ENCODE measurements around the gene JAKMIP2.

DNA sequence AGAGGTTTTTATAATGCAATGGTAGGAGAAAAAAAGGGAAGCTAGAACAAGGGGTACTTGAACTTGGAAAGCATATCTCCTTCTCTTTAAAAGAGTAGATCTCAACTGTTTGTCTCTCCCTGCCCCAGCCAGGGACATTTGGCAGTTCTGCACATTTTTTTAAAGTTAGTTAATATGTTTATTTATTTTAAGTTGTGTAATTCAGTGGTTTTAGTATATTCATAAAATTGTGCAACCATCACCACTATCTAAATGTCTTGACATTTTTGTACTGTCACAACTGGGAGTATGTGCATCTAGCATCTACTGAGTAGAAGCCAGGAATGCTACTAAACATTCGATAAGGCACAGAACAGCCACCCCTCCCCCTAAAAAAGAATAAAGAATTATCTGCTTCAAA, 169.2 kb downstream of the JAKMIP2 start:
- TF ChIP-seq, protein P1, sequence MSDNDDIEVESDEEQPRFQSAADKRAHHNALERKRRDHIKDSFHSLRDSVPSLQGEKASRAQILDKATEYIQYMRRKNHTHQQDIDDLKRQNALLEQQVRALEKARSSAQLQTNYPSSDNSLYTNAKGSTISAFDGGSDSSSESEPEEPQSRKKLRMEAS (IDR thresholded peaks at IDR 0.05) = no peak
- TF ChIP-seq EGR1 (IDR thresholded peaks at IDR 0.05) (no peak), CREB1 (IDR thresholded peaks at IDR 0.05; ENCODE audit: low read depth) (no peak), YY1 (IDR thresholded peaks at IDR 0.05; ENCODE audit: low read depth) (no peak), CEBPB (IDR thresholded peaks at IDR 0.05) (no peak), FOXM1 (IDR thresholded peaks at IDR 0.05; ENCODE audit: borderline replicate concordance, low read depth) (no peak), EP300 (IDR thresholded peaks at IDR 0.05; ENCODE audit: borderline replicate concordance) (no peak), TEAD4 (IDR thresholded peaks at IDR 0.05) (no peak), TAF1 (IDR thresholded peaks at IDR 0.05; ENCODE audit: low read depth) (no peak), RAD21 (IDR thresholded peaks at IDR 0.05; ENCODE audit: low read depth) (no peak), NFIC (IDR thresholded peaks at IDR 0.05) (no peak)
- TF ChIP-seq, protein P2, sequence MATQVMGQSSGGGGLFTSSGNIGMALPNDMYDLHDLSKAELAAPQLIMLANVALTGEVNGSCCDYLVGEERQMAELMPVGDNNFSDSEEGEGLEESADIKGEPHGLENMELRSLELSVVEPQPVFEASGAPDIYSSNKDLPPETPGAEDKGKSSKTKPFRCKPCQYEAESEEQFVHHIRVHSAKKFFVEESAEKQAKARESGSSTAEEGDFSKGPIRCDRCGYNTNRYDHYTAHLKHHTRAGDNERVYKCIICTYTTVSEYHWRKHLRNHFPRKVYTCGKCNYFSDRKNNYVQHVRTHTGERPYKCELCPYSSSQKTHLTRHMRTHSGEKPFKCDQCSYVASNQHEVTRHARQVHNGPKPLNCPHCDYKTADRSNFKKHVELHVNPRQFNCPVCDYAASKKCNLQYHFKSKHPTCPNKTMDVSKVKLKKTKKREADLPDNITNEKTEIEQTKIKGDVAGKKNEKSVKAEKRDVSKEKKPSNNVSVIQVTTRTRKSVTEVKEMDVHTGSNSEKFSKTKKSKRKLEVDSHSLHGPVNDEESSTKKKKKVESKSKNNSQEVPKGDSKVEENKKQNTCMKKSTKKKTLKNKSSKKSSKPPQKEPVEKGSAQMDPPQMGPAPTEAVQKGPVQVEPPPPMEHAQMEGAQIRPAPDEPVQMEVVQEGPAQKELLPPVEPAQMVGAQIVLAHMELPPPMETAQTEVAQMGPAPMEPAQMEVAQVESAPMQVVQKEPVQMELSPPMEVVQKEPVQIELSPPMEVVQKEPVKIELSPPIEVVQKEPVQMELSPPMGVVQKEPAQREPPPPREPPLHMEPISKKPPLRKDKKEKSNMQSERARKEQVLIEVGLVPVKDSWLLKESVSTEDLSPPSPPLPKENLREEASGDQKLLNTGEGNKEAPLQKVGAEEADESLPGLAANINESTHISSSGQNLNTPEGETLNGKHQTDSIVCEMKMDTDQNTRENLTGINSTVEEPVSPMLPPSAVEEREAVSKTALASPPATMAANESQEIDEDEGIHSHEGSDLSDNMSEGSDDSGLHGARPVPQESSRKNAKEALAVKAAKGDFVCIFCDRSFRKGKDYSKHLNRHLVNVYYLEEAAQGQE (IDR thresholded peaks at IDR 0.05; ENCODE audit: low read depth) = no peak
- TF ChIP-seq, protein P3, sequence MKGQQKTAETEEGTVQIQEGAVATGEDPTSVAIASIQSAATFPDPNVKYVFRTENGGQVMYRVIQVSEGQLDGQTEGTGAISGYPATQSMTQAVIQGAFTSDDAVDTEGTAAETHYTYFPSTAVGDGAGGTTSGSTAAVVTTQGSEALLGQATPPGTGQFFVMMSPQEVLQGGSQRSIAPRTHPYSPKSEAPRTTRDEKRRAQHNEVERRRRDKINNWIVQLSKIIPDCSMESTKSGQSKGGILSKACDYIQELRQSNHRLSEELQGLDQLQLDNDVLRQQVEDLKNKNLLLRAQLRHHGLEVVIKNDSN (IDR thresholded peaks at IDR 0.05) = no peak

Measured in Ishikawa (cell line).